Endothelial cell of umbilical vein (primary cell): ENCODE data around the gene MOK. TPM values are rescaled to one million over a fixed set of nuclear protein-coding genes. Genes with fewer than 3 reads are reported as not detected.

Experiments
- BruUV-seq: library from RNA; stranded (reverse); fragments of 400-500 nt; replicated peaks from 2 replicates; lab custom pipeline; 2021; lab: Mats Ljungman, UMichigan
- CTCF ChIA-PET: fragments of 300-600, 350-600 bp; sonication (Branson Sonifier 250); formaldehyde crosslinking; loops from one replicate; lab custom pipeline; 2021; ENCODE audit warnings: antibody characterized with exemption, inconsistent platforms; lab: Charles Lee
- POLR2A ChIA-PET: fragments of 300-600, 350-600 bp; sonication (Branson Sonifier 250); formaldehyde crosslinking; loops from one replicate; lab custom pipeline; 2021; ENCODE audit warnings: antibody characterized with exemption, inconsistent platforms; lab: Charles Lee
- DNase-seq: peaks from one replicate; pipeline ENCODE4 v3.0.0-alpha.2; 2011; ENCODE audit warnings: low read depth, low spot score
- FAIRE-seq: peaks from 2 replicates; lab custom pipeline; 2011; peaks lifted over from hg19 to GRCh38; lab: Jason Lieb, UNC
- H2AFZ ChIP-seq: 2 replicates; pipeline ENCODE4 v1.6.0; 2012; ENCODE audit warnings: low read depth, low read length, control low read depth, inconsistent platforms
- H3K27ac ChIP-seq: 2 replicates; pipeline ENCODE4 v1.5.1; 2011; ENCODE audit warnings: low read depth, mild to moderate bottlenecking, control low read depth, low read length, moderate library complexity; ENCODE audit not compliant: insufficient read depth
- H3K27me3 ChIP-seq, 2 experiments: 2 replicates each; pipeline versions ENCODE4 v1.6.0 to v1.6.1; 2011; ENCODE audit warnings: low read length in 2 of 2, mixed read lengths in 1 of 2; ENCODE audit not compliant: control insufficient read depth in 2 of 2, insufficient read depth in 2 of 2
- H3K36me3 ChIP-seq, 2 experiments: 2 replicates in 1 of 2; 3 replicates in 1 of 2; pipeline ENCODE4 v1.5.1; 2011; ENCODE audit warnings: low read length in 2 of 2, mild to moderate bottlenecking in 1 of 2, moderate library complexity in 1 of 2; ENCODE audit not compliant: control insufficient read depth in 2 of 2, insufficient read depth in 2 of 2; ENCODE audit errors: extremely low read depth in 1 of 2
- H3K4me1 ChIP-seq: 3 replicates; pipeline ENCODE4 v1.5.1; 2011; ENCODE audit warnings: mild to moderate bottlenecking, low read length; ENCODE audit not compliant: control insufficient read depth, insufficient read depth; ENCODE audit errors: extremely low read depth
- H3K4me2 ChIP-seq: 2 replicates; pipeline ENCODE4 v1.6.1; 2011; ENCODE audit warnings: low read length, control low read depth, mixed read lengths; ENCODE audit not compliant: insufficient read depth
- H3K4me3 ChIP-seq, 3 experiments: fragments of 200-600 bp in 1 of 3; sonication (generic), shearing (Covaris generic) in 1 of 3; replicated peaks in 1 of 3; 2 replicates each; pipeline ENCODE4 v1.5.1; 2011 to 2016; ENCODE audit warnings: control low read depth in 3 of 3, low read length in 3 of 3, mild to moderate bottlenecking in 2 of 3, inconsistent platforms in 1 of 3, low read depth in 1 of 3, moderate library complexity in 1 of 3; ENCODE audit not compliant: insufficient read depth in 1 of 3
- H3K79me2 ChIP-seq: 2 replicates; pipeline ENCODE4 v1.6.0; 2012; ENCODE audit warnings: low read length, inconsistent platforms; ENCODE audit not compliant: control insufficient read depth, insufficient read depth
- H3K9ac ChIP-seq: replicated peaks from 2 replicates; pipeline ENCODE3; 2011; ENCODE audit warnings: low read length, control low read depth; ENCODE audit not compliant: insufficient read depth; ENCODE audit errors: extremely low read depth
- H3K9me1 ChIP-seq: replicated peaks from 3 replicates; pipeline ENCODE4 v1.6.0; 2011; ENCODE audit warnings: mild to moderate bottlenecking, low read length; ENCODE audit not compliant: control insufficient read depth, insufficient read depth; ENCODE audit errors: extremely low read depth
- H3K9me3 ChIP-seq: replicated peaks from 2 replicates; pipeline ENCODE4 v1.5.1; 2012; ENCODE audit warnings: low read length, inconsistent platforms; ENCODE audit not compliant: control insufficient read depth, insufficient read depth
- H4K20me1 ChIP-seq: replicated peaks from 2 replicates; pipeline ENCODE3; 2011; ENCODE audit warnings: mild to moderate bottlenecking, low read length; ENCODE audit not compliant: control insufficient read depth, insufficient read depth; ENCODE audit errors: extremely low read depth
- CTCF ChIP-seq, 2 donors: IDR thresholded peaks; 1 replicate in 1 of 2; 2 replicates in 1 of 2; pipeline ENCODE4 v1.5.1; 2011; ENCODE audit warnings: low read length in 2 of 2, mild to moderate bottlenecking in 2 of 2, moderate library complexity in 2 of 2, control low read depth in 1 of 2, inconsistent platforms in 1 of 2, low read depth in 1 of 2; ENCODE audit not compliant: insufficient read depth in 1 of 2; ENCODE audit errors: extremely low read depth in 1 of 2
- EZH2 ChIP-seq: IDR thresholded peaks from 2 replicates; pipeline ENCODE4 v1.6.1; 2012; ENCODE audit warnings: borderline replicate concordance, low read depth, mild to moderate bottlenecking, moderate library complexity, low read length, inconsistent platforms; ENCODE audit not compliant: severe bottlenecking
- FOS ChIP-seq: IDR thresholded peaks from 2 replicates; pipeline ENCODE4 v1.6.1; 2011; ENCODE audit warnings: mild to moderate bottlenecking, low read length, moderate library complexity, borderline replicate concordance; ENCODE audit not compliant: insufficient read depth
- GATA2 ChIP-seq: IDR thresholded peaks from 2 replicates; pipeline ENCODE4 v1.7.0; 2011; ENCODE audit warnings: low read depth, mild to moderate bottlenecking, moderate library complexity, mixed read lengths, low read length; ENCODE audit not compliant: insufficient read length, insufficient read depth
- JUN ChIP-seq: IDR thresholded peaks from 2 replicates; pipeline ENCODE4 v1.6.1; 2011; ENCODE audit warnings: borderline replicate concordance, low read depth; ENCODE audit not compliant: insufficient read length, insufficient read depth
- MYC ChIP-seq: IDR thresholded peaks from one replicate; pipeline ENCODE4 v1.6.1; 2011; ENCODE audit warnings: mild to moderate bottlenecking, low read depth, low read length
- POLR2A ChIP-seq: IDR thresholded peaks from 2 replicates; pipeline ENCODE4 v1.6.1; 2012; ENCODE audit warnings: low read depth, mild to moderate bottlenecking, control low read depth, low read length
- POLR2AphosphoS5 ChIP-seq: IDR thresholded peaks from 2 replicates; pipeline ENCODE4 v1.6.1; 2012; ENCODE audit warnings: low read depth, mild to moderate bottlenecking, control low read depth, low read length, moderate library complexity; ENCODE audit not compliant: insufficient read depth
- dilution Hi-C: fragments of 300-500 bp; cut with MboI; formaldehyde crosslinking; loops from one replicate; pipeline ENCODE4 v1.15.0; 2019; ENCODE audit warnings: low sequenced_read_pairs; ENCODE audit not compliant: extremely low pct_ligation_motif_present
- intact Hi-C: fragments of 100-400 bp; cut with micrococcal nuclease; formaldehyde crosslinking; loops from one replicate; pipeline ENCODE4 v1.10.0; 2022
- polyA plus RNA-seq, 4 experiments: library from polyadenylated mRNA; depleted of rRNA in 3 of 4; stranded (reverse) in 3 of 4; unstranded in 1 of 4; fragments of >200 nt; gene quantifications; 2 replicates each; pipeline versions ENCODE4 v1.2.1 to v1.2.3, GENCODE V29; 2011 to 2012; ENCODE audit warnings: missing spikeins in 1 of 4
- total RNA-seq: library from RNA; stranded (reverse); gene quantifications from 2 replicates; pipeline ENCODE4 v1.2.3, GENCODE V29; 2021
- TF ChIP-seq, protein P1 (sequence below): IDR thresholded peaks from 2 replicates; pipeline ENCODE4 v1.6.1; 2011; ENCODE audit not compliant: insufficient read depth, insufficient read length

MOK gene
- total and polyA plus RNA-seq, 2 donors (not counting 3 experiments of a cell fraction or from before 2014, with no cell fraction given) = 6.1 to 8.6 TPM

GRCh38 chr14:102272392-102272791 lies 32.6 kb downstream of the MOK start:
- Histone ChIP-seq H3K4me1 (no peaks in the 10 kb centered on the region), H3K9me1 (no peaks in the 10 kb centered on the region), H3K27me3 (no peaks in the 10 kb centered on the region), H3K36me3 (no peaks in the 10 kb centered on the region), H3K79me2 (no peaks in the 10 kb centered on the region), H4K20me1 (no peaks in the 10 kb centered on the region), H2AFZ (no peak overlapping the region), H3K9ac (no peak overlapping the region), H3K9me3 (no peaks in the 10 kb centered on the region), H3K4me3 (no peak overlapping the region), H3K27ac (no peak overlapping the region), H3K4me2 (no peak overlapping the region)
- dilution Hi-C loops (no loop called here), intact Hi-C loops (no loop called here)
- FAIRE-seq = no peak
- ChIA-PET POLR2A (no interaction called here), CTCF (no interaction called here)
- BruUV-seq = no TSS peak
- no peak for DNase-seq
- TF ChIP-seq CTCF (IDR thresholded peaks at IDR 0.05; ENCODE audit: extremely low read depth in 1 of 2, insufficient read depth in 1 of 2, low read depth in 1 of 2, low read length in 2 of 2) (no peak), JUN (no peak), MYC (no peak), POLR2A (no peak), GATA2 (no peak), POLR2AphosphoS5 (no peak), FOS (no peak), EZH2 (no peak)
- TF ChIP-seq, protein P1, sequence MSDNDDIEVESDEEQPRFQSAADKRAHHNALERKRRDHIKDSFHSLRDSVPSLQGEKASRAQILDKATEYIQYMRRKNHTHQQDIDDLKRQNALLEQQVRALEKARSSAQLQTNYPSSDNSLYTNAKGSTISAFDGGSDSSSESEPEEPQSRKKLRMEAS = no peak
